ENCODE data around the gene STON2. TPM values are rescaled to one million over a fixed set of nuclear protein-coding genes. Genes with fewer than 3 reads are reported as not detected.
"Not testable (repeated sequence)": the region's sequence is repeated elsewhere in the genome, so short reads cannot be mapped to it uniquely, and the experiment has no call there.

The STON2 gene
- total RNA-seq, 3 donors from 2014 or later (not counting 1 experiment from before 2014, with no cell fraction given) = 1.7 to 4.8 (median 3.8) TPM

- intact Hi-C loops (cut with micrococcal nuclease) = no loop called here
- DNase-seq = no peak
- H3K9me3 Mint-ChIP-seq = no peaks in the 10 kb centered on the region
- ATAC-seq = no peak
- H3K27ac ChIP-seq (ENCODE audit: low read length) = no peak overlapping the region
- TF ChIP-seq CTCF (IDR thresholded peaks at IDR 0.05) = no peak
- no peaks in the 10 kb centered on the region for H3K36me3 ChIP-seq (ENCODE audit: control insufficient read depth, insufficient read depth, low read length)
- H3K4me3 ChIP-seq (ENCODE audit: low read length) = no peak overlapping the region
- no peaks in the 10 kb centered on the region for H3K27me3 ChIP-seq (ENCODE audit: control insufficient read depth, insufficient read depth, low read length)
- peaks cover 0 to 10% of the 10 kb centered on the region in 2 donors for H3K27me3 Mint-ChIP-seq (ENCODE audit: low read depth in 2 of 2)
- H3K4me1 Mint-ChIP-seq = no peaks in the 10 kb centered on the region
- H3K4me1 ChIP-seq (ENCODE audit: control insufficient read depth, insufficient read depth, low read length) = no peaks in the 10 kb centered on the region
- H3K36me3 Mint-ChIP-seq = no peaks in the 10 kb centered on the region
- no peaks in the 10 kb centered on the region for H3K9me3 ChIP-seq (ENCODE audit: control insufficient read depth, insufficient read depth, low read length)
- H3K4me3 Mint-ChIP-seq = no peak overlapping the region
- no peak overlapping the region for H3K27ac Mint-ChIP-seq
Measured at GRCh38 chr14:81234278-81234677, 165.8 kb downstream of the STON2 start.

- Mint-ChIP-seq H3K27me3 (ENCODE audit: low read depth in 2 of 2) (peaks cover 0 to 10% of the 10 kb centered on the region in 2 donors), H3K9me3 (no peaks in the 10 kb centered on the region), H3K36me3 (no peaks in the 10 kb centered on the region), H3K27ac (no peak overlapping the region), H3K4me3 (no peak overlapping the region), H3K4me1 (no peaks in the 10 kb centered on the region)
- Histone ChIP-seq H3K27me3 (ENCODE audit: control insufficient read depth, insufficient read depth, low read length) (no peaks in the 10 kb centered on the region), H3K4me3 (ENCODE audit: low read length) (no peak overlapping the region), H3K9me3 (ENCODE audit: control insufficient read depth, insufficient read depth, low read length) (no peaks in the 10 kb centered on the region), H3K36me3 (ENCODE audit: control insufficient read depth, insufficient read depth, low read length) (no peaks in the 10 kb centered on the region), H3K4me1 (ENCODE audit: control insufficient read depth, insufficient read depth, low read length) (no peaks in the 10 kb centered on the region), H3K27ac (ENCODE audit: low read length) (no peak overlapping the region)
- WGBS (ENCODE audit: insufficient coverage) = 95% methylated on average over 1 of the region's 1 CpG
- no peak for TF ChIP-seq CTCF (IDR thresholded peaks at IDR 0.05)
- intact Hi-C loops (cut with micrococcal nuclease) = no loop called here
- DNase-seq (no peak), ATAC-seq (no peak)
Measured at GRCh38 chr14:81233615-81234014, 166.5 kb downstream of the STON2 start.

- Mint-ChIP-seq H3K27ac (no peak overlapping the region), H3K9me3 (no peaks in the 10 kb centered on the region), H3K4me3 (no peak overlapping the region), H3K36me3 (no peaks in the 10 kb centered on the region), H3K27me3 (ENCODE audit: low read depth in 2 of 2) (no peaks in the 10 kb centered on the region), H3K4me1 (no peaks in the 10 kb centered on the region)
- Histone ChIP-seq H3K4me1 (ENCODE audit: control insufficient read depth, insufficient read depth, low read length) (no peaks in the 10 kb centered on the region), H3K4me3 (ENCODE audit: low read length) (no peak overlapping the region), H3K9me3 (ENCODE audit: control insufficient read depth, insufficient read depth, low read length) (no peaks in the 10 kb centered on the region), H3K36me3 (ENCODE audit: control insufficient read depth, insufficient read depth, low read length) (no peaks in the 10 kb centered on the region), H3K27ac (ENCODE audit: low read length) (no peak overlapping the region), H3K27me3 (ENCODE audit: control insufficient read depth, insufficient read depth, low read length) (no peaks in the 10 kb centered on the region)
- no peak for DNase-seq
- intact Hi-C loops (cut with micrococcal nuclease) = no loop called here
- 95% methylated on average over 1 of the region's 1 CpG for WGBS (ENCODE audit: insufficient coverage)
- ATAC-seq = no peak
- no peak for TF ChIP-seq CTCF (IDR thresholded peaks at IDR 0.05)
Measured at GRCh38 chr14:81231540-81231939, 168.6 kb downstream of the STON2 start.

- Histone ChIP-seq H3K36me3 (ENCODE audit: control insufficient read depth, insufficient read depth, low read length) (no peaks in the 10 kb centered on the region), H3K9me3 (ENCODE audit: control insufficient read depth, insufficient read depth, low read length) (no peaks in the 10 kb centered on the region), H3K4me1 (ENCODE audit: control insufficient read depth, insufficient read depth, low read length) (peaks cover 9% of the 10 kb centered on the region), H3K27me3 (ENCODE audit: control insufficient read depth, insufficient read depth, low read length) (no peaks in the 10 kb centered on the region), H3K4me3 (ENCODE audit: low read length) (no peak overlapping the region), H3K27ac (ENCODE audit: low read length) (no peak overlapping the region)
- H3K36me3 Mint-ChIP-seq = peaks cover 5% of the 10 kb centered on the region
- no peak overlapping the region for H3K27ac Mint-ChIP-seq
- no CpG with 5 or more reads among the region's 1 CpG for WGBS (ENCODE audit: insufficient coverage)
- H3K27me3 Mint-ChIP-seq (ENCODE audit: low read depth in 2 of 2) = peaks cover 0 to 2% of the 10 kb centered on the region in 2 donors
- DNase-seq (no peak), ATAC-seq (no peak)
- no peak for TF ChIP-seq CTCF (IDR thresholded peaks at IDR 0.05)
- H3K4me3 Mint-ChIP-seq = no peak overlapping the region
- intact Hi-C loops (cut with micrococcal nuclease) = no loop called here
- H3K9me3 Mint-ChIP-seq = no peaks in the 10 kb centered on the region
- peaks cover 14 to 16% of the 10 kb centered on the region in 2 donors for H3K4me1 Mint-ChIP-seq
Measured at GRCh38 chr14:81224222-81224621, 175.9 kb downstream of the STON2 start.

- H3K4me3 Mint-ChIP-seq; H3K27ac Mint-ChIP-seq; H3K4me3 ChIP-seq (ENCODE audit: low read length); H3K27me3 Mint-ChIP-seq (ENCODE audit: low read depth in 2 of 2); intact Hi-C loops (cut with micrococcal nuclease); H3K36me3 ChIP-seq (ENCODE audit: control insufficient read depth, insufficient read depth, low read length); H3K36me3 Mint-ChIP-seq; DNase-seq; H3K9me3 Mint-ChIP-seq; H3K27me3 ChIP-seq (ENCODE audit: control insufficient read depth, insufficient read depth, low read length); H3K27ac ChIP-seq (ENCODE audit: low read length); H3K9me3 ChIP-seq (ENCODE audit: control insufficient read depth, insufficient read depth, low read length); ATAC-seq: not testable (repeated sequence)
- 91% methylated on average over 7 of the region's 7 CpGs for WGBS (ENCODE audit: insufficient coverage)
- H3K4me1 ChIP-seq (ENCODE audit: control insufficient read depth, insufficient read depth, low read length) = peaks cover 11% of the 10 kb centered on the region
- H3K4me1 Mint-ChIP-seq = peaks cover 18% of the 10 kb centered on the region in 2 donors
Measured at GRCh38 chr14:81223788-81224187, 176.3 kb downstream of the STON2 start.
